Muscle of leg (tissue), 11 donors: Measurements from ENCODE around the gene SHISA5. TPM values are rescaled to one million over a fixed set of nuclear protein-coding genes. Genes with fewer than 3 reads are reported as not detected.

Experiments
- DNase-seq: peaks from one replicate; pipeline ENCODE4 v3.0.0; 2013
- H3K27ac ChIP-seq: one replicate; pipeline ENCODE4 v1.5.1; 2013; ENCODE audit warnings: mild to moderate bottlenecking, low read length, control low read depth
- H3K27me3 ChIP-seq: one replicate; pipeline ENCODE4 v1.6.1; 2013; ENCODE audit warnings: low read length; ENCODE audit not compliant: control insufficient read depth, insufficient read depth
- H3K36me3 ChIP-seq: one replicate; pipeline ENCODE4 v1.6.1; 2013; ENCODE audit warnings: low read length; ENCODE audit not compliant: control insufficient read depth, insufficient read depth
- H3K4me1 ChIP-seq: one replicate; pipeline ENCODE4 v1.6.1; 2013; ENCODE audit warnings: low read length; ENCODE audit not compliant: control insufficient read depth, insufficient read depth
- H3K4me3 ChIP-seq: one replicate; pipeline ENCODE4 v1.5.1; 2013; ENCODE audit warnings: low read length, control low read depth
- H3K9me3 ChIP-seq: replicated peaks from 2 replicates; pipeline ENCODE4 v1.6.1; 2013; ENCODE audit warnings: low read depth, low read length; ENCODE audit not compliant: control insufficient read depth
- WGBS: methylation state at CpG from one replicate; pipeline ENCODE4 v1.1.5; 2013; ENCODE audit warnings: missing lambda C conversion rate; ENCODE audit not compliant: insufficient coverage; 5-methylcytosine and 5-hydroxymethylcytosine counted together
- polyA plus RNA-seq, 8 donors: library from polyadenylated mRNA; unstranded; fragments of 120-200 nt; gene quantifications; one replicate each; pipeline versions ENCODE4 v1.2.1 to v1.2.3, GENCODE V29; 2013; ENCODE audit warnings: inconsistent platforms in 1 of 8, low replicate concordance in 1 of 8; ENCODE audit not compliant: insufficient read length in 8 of 8, insufficient read depth in 1 of 8
- total RNA-seq: library from RNA; stranded (reverse); fragments of 120-200 nt; gene quantifications from one replicate; pipeline ENCODE4 v1.2.4, GENCODE V29; 2013

The SHISA5 gene
- total and polyA plus RNA-seq, 9 donors = 55.1 to 91.3 (median 72.7) TPM

DNA sequence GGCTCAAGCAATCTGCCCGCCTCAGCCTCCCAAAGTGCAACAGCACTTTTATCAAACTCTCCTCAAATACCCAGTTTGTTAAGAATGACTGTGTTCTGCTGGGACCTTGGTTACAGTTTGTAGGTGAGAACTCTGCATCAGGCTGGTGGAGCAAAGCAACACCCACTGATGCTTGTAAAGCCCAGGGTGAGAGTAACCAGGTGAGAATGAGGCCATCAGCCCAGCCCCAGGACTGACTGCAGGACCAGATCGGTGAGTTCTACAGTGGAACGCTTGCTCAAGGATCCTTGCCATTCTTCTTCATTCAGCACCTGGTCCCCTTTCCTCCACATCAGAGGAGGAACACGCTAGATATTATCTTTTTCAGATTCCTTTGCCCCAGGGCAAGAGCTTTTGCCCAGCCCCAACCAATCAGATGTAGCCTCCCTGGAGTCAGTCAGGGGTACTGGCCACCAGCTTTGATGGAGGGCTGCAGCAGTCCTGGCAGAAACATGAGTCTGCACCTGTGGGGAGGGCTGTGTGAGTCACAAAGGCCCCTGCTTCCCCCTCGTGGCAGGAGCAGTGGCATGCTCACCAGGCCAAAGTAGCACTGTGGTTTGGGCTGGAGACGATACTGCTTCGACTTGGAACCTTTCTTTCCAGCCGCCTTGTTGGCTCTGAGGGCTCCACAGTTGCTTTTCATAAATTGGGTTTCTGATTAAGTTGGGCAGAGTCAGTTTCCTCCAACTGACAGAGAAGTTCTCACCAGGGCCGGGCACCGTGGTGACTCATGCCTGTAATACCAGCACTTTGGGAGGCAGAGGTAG is 3.5 kb upstream of the SHISA5 start:
- Histone ChIP-seq H3K4me1 (peaks cover 21% of the 10 kb centered on the region), H3K27me3 (no peaks in the 10 kb centered on the region), H3K9me3 (no peaks in the 10 kb centered on the region), H3K4me3 (no peak overlapping the region), H3K36me3 (no peaks in the 10 kb centered on the region), H3K27ac (no peak overlapping the region)
- 37% methylated on average over 9 of the region's 10 CpGs for WGBS
- peak; percentile 49 for DNase-seq

DNA sequence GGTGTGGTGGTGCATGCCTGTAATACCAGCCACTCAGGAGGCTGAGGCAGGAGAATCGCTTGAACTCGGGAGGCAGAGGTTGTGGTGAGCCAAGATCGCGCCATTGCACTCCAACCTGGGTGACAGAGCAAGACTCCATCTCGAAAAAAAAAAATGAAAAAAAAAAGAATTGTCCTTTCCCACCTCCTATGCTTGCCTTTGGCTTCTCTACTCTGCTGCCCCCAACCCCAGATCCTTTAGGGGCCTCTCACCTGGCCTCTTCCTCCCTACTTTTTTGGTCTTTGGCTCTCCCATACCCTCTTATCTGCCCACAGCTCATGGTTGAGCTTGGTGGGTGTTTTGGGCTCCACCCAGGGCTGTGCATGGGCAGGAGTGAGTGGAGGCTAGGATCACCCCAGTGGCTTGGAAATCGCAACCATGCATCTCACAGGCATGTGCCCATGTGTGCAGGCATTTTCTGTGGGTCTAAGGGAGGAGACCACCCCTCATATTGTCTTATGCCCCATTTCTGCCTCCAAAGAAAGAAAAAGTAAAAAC is 2.1 kb upstream of the SHISA5 start:
- Histone ChIP-seq H3K36me3 (no peaks in the 10 kb centered on the region), H3K4me1 (peaks cover 25% of the 10 kb centered on the region), H3K4me3 (no peak overlapping the region), H3K9me3 (no peaks in the 10 kb centered on the region), H3K27me3 (no peaks in the 10 kb centered on the region), H3K27ac (no peak overlapping the region)
- DNase-seq = no peak
- 82% methylated on average over 2 of the region's 6 CpGs for WGBS

DNA sequence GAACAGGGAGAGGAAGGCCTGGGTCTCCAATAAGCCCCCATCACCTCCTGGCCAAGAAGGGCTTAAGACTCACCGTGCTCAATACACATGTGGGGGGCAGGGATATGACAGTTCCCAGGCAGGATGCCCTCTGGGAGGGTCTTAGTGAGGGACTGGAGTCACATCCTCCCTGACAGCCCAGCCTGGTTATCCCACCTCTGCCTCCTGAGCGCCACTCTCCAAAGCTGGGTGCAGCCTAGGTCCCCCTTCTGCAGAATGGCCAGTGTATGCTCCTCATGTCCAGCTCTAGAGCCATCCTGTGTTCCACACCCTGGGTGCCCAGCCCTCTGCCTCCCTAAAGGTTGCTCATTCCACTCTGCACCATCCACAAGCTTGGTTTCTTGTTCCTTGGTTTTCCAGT is 1.2 kb upstream of the SHISA5 start:
- Histone ChIP-seq H3K36me3 (no peaks in the 10 kb centered on the region), H3K4me1 (peaks cover 25% of the 10 kb centered on the region), H3K4me3 (no peak overlapping the region), H3K27ac (peak overlapping the region; percentile 92), H3K9me3 (no peaks in the 10 kb centered on the region), H3K27me3 (no peaks in the 10 kb centered on the region)
- WGBS = 100% methylated on average over 1 of the region's 2 CpGs
- DNase-seq = no peak

DNA sequence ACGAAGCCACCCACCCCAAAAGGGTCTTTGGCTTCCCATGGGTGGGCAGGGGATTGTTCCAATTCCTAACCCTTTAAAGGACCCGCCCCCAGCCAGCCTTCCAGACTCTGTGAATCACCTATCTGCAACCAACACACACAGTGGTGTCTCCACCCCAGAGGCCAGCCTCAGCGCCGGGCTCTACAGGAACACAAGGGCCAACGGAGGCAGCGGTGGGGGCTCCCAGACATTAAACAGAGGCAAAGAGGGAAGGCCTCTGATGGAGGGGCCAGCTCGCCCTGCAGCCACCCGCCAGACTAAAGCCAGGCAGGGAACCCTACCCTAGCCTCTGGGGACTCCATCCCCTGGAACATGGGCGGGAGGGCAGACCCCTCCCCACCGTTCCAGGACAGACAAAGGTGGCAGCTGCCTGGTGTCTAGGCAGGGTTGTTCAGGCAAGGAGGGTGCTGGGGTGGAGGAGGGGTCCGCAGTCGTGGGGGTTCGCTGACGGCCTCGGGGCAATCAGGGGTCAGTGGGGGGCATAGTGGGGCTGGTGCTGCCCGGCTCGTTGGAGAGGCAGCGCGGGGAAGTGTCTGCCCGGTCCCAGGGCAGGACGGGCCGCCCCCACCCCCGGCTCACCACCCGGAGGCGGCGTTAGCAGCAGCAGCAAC is 448 bp downstream of the SHISA5 start:
- peaks cover 4% of the 10 kb centered on the region for H3K36me3 ChIP-seq
- 3% methylated on average over 21 of the region's 26 CpGs for WGBS
- H3K9me3 ChIP-seq = no peaks in the 10 kb centered on the region
- no peaks in the 10 kb centered on the region for H3K27me3 ChIP-seq
- H3K27ac ChIP-seq = peak overlapping the region; percentile 89
- peak; percentile 36 for DNase-seq
- peak overlapping the region; percentile 62 for H3K4me3 ChIP-seq
- H3K4me1 ChIP-seq = peaks cover 25% of the 10 kb centered on the region

DNA sequence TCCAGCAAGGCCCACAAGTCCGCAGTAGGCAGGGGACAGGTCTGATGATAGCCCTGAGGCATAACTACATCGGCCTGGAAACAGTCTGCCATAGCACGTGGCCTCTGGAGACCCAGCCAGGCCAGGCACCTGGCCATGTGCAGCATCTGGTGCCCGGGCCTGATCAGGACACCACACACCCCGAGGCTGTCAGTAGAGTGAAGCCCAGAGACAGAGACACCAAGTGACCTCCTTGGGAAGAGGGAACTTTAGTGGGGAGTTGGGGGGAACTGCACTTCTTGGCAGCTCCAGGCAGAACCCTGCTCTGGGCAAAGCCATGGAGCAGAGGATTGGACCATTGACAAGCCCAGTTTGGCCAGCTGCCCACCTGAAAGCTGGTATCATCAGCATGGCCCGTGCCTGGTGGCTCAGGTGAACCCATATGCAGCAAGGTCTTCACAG is 1.2 kb downstream of the SHISA5 start:
- WGBS = 71% methylated on average over 6 of the region's 6 CpGs
- Histone ChIP-seq H3K27me3 (no peaks in the 10 kb centered on the region), H3K9me3 (no peaks in the 10 kb centered on the region), H3K36me3 (peaks cover 4% of the 10 kb centered on the region), H3K4me1 (peaks cover 25% of the 10 kb centered on the region), H3K4me3 (no peak overlapping the region), H3K27ac (peak overlapping the region; percentile 89)
- DNase-seq = no peak

DNA sequence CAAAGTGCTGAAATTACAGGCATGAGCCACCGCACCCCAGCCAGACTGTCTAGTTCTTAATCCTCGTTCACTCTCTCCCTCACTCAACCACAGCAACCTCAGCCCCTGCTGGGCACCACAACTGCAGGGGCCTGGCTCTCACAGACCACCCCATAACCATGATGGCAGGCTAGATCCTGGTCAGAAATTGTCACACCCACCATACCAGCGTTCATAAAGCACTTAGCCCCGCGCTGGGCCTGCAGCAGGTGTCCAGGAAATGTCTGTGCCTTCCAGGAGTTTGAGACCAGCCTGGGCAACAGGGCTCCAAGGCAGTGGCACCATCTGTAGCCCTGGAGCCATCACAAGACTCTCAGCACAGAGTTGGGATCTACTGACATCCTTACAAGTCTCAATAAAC is 1.9 kb downstream of the SHISA5 start:
- Histone ChIP-seq H3K36me3 (peaks cover 4% of the 10 kb centered on the region), H3K9me3 (no peaks in the 10 kb centered on the region), H3K4me3 (no peak overlapping the region), H3K4me1 (peaks cover 25% of the 10 kb centered on the region), H3K27ac (no peak overlapping the region), H3K27me3 (no peaks in the 10 kb centered on the region)
- DNase-seq = no peak
- WGBS = 87% methylated on average over 5 of the region's 5 CpGs

DNA sequence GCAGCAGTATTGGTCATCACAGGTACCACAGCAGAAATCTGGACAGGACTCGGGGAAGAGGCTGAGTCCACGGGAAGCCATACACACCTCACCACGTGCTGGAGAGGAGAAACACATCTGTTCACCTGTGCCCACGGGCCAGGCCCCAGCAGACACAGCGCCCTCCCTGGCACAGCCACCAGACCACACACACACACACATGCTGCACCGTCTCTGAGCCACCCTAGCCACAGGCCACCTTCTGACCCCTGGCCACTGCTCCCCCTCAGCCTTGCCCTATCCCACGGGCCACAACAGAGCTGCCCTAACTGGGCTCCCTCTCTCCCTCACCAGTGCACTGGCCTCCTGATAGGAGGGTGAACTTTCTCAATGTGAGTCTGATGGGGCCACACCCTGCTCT is 2.8 kb downstream of the SHISA5 start:
- peaks cover 25% of the 10 kb centered on the region for H3K4me1 ChIP-seq
- no peaks in the 10 kb centered on the region for H3K27me3 ChIP-seq
- peaks cover 4% of the 10 kb centered on the region for H3K36me3 ChIP-seq
- no peak overlapping the region for H3K4me3 ChIP-seq
- no peaks in the 10 kb centered on the region for H3K9me3 ChIP-seq
- no peak for DNase-seq
- H3K27ac ChIP-seq = no peak overlapping the region
- 71% methylated on average over 4 of the region's 7 CpGs for WGBS

- WGBS = 97% methylated on average over 5 of the region's 5 CpGs
Observed at GRCh38 chr3:48500656-48501055, 3.3 kb downstream of the SHISA5 start.

DNA sequence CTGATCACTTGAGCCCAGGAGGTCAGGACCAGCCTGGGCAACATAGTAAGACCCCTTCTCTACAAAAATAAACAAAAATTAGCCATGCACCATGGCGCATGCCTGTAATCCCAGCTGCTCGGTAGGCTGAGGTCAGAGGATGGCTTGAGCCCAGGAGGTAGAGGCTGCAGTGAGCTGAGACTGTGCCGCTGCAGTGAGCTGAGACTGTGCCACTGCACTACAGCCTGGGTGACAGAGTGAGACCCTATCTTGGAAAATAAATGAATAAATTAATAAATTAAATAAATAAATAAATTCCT is 10.8 kb downstream of the SHISA5 start:
- Histone ChIP-seq H3K4me3 (no peak overlapping the region), H3K4me1 (no peaks in the 10 kb centered on the region), H3K36me3 (peaks cover 2% of the 10 kb centered on the region), H3K27me3 (no peaks in the 10 kb centered on the region), H3K27ac (no peak overlapping the region), H3K9me3 (no peaks in the 10 kb centered on the region)
- 75% methylated on average over 2 of the region's 3 CpGs for WGBS
- DNase-seq = no peak

More at GRCh38 chr3:48500656-48501055, 3.3 kb downstream of the SHISA5 start:
- no peak overlapping the region for H3K27ac ChIP-seq
- H3K4me3 ChIP-seq = no peak overlapping the region
- no peaks in the 10 kb centered on the region for H3K9me3 ChIP-seq
- H3K36me3 ChIP-seq = peaks cover 4% of the 10 kb centered on the region
- H3K27me3 ChIP-seq = no peaks in the 10 kb centered on the region
- peaks cover 25% of the 10 kb centered on the region for H3K4me1 ChIP-seq
- DNase-seq = no peak

DNA sequence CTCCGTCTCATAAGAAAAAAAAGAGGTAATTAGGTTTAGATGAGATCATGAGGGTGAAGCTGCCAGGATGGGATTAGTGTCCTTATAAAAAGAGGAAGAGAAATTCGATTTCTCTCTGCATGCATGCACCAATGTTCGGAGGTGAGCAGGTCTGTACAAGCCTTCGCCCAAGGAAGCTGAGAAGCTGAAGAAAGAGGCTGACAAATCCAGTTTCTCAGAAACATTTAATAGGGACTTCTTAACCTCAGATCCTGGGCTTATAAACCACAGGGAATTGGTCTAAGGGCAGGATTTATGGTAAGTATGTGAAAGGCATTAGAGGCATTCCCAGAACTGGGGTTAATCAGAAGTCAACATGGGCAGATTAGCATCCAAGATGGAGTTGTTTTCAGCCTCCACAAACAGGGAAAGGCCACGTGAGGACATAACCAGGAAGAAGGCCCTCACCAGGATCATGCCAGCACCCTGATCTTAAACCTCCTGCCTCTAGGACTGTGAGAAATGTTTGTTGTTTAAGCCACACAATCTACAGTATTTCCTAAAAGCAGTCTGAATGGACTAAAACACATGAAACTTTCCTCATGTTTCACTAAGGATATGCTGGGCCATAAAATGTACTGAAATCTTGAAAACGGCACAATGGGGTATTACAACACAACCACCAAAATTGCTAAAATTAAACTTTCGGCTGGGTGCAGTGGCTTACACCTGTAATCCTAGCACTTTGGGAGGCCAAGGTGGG is 11.3 kb downstream of the SHISA5 start:
- no peaks in the 10 kb centered on the region for H3K4me1 ChIP-seq

More for the DNA sequence above, 11.3 kb downstream of the SHISA5 start:
- H3K36me3 ChIP-seq = peaks cover 2% of the 10 kb centered on the region
- no peak for DNase-seq
- no peak overlapping the region for H3K4me3 ChIP-seq
- 66% methylated on average over 5 of the region's 7 CpGs for WGBS
- no peaks in the 10 kb centered on the region for H3K27me3 ChIP-seq
- no peak overlapping the region for H3K27ac ChIP-seq
- H3K9me3 ChIP-seq = no peaks in the 10 kb centered on the region
